ENCODE measurements around the gene CREB3L2.
"Not testable (repeated sequence)": the region's sequence is repeated elsewhere in the genome, so short reads cannot be mapped to it uniquely, and the experiment has no call there.

The CREB3L2 gene

DNA sequence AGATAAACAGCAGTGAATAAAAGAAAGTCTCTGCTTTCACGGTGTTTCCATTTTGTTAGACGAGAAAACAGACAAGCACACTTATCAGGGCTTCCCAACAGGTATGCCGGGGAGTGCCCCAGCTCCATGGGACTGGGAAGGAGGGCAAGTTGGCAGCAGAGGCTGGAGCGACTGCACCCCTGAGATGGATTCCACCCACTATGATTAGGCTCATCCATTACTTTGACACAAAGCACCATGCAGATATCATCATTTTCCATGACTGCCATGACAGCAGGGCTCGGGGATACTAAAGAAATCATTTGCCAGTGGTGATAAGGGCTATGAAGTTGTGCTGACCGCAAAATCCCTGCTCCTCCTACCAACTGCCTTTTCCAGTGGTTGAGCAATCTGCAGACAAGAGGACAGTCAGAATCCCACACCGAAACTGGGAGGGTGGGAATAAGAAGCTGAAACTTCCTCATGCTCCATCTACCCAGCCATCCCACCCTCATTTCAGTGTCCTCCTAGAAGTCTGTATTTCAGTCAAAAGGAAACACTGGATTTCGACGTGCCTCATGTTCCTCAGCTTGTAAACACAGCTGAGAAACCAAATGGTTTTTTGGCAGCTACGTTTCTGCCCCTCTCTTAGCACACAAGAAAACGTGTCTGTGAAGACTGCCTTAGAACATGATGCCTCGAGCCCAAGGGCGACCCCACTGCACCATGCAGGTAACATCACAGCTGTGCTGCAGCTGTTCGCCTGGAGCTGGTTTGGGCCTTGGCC, 15.5 kb downstream of the CREB3L2 start:
- DNase-seq = no peak

DNA sequence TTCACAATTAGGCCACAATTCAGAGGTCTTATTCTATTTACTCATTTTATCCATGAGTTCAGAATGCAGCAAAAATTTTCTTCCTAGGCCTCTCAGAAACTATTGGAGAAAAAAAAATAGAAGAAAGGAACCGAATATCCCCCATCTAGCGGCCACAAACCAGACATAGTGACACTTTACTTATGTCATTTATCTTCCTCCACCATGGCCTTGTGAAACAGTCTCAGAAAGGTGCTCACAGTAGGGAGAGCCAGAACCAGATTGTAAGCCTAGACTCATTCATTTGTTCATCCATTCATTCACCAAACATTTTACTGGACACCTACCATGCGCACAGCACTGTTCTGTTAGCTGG, 16.0 kb downstream of the CREB3L2 start:
- no peak for DNase-seq

DNA sequence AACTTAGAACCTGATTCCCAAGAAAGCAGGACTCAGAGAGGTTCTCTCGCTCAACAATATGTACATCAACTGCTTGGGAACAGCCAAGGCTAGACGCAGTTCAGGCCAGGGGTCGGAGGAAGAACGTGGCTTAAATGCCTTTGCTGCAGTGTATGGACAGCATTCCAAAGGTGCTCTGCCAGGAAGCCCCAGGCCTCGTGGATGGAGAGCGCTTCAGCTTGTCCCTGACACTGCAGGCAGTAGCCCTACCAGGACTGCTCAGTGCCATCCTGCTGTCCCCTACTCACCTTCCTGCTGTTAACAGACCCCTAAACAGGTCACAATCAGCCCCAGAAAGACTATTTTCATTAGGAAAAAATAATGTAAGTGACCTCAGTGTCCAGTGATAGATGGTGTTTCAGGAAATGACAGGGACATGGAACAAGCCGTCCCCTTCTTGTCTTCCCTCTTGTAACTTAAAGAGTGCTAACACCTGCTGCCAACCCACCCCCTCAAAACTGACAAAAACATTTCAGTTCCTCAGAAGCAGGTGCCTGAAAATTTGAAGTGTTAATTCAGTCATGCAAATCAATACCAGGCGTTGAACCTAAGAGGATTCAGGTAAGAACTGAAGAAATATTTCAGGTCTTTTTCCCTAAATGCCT, 16.5 kb downstream of the CREB3L2 start:
- DNase-seq = no peak

DNA sequence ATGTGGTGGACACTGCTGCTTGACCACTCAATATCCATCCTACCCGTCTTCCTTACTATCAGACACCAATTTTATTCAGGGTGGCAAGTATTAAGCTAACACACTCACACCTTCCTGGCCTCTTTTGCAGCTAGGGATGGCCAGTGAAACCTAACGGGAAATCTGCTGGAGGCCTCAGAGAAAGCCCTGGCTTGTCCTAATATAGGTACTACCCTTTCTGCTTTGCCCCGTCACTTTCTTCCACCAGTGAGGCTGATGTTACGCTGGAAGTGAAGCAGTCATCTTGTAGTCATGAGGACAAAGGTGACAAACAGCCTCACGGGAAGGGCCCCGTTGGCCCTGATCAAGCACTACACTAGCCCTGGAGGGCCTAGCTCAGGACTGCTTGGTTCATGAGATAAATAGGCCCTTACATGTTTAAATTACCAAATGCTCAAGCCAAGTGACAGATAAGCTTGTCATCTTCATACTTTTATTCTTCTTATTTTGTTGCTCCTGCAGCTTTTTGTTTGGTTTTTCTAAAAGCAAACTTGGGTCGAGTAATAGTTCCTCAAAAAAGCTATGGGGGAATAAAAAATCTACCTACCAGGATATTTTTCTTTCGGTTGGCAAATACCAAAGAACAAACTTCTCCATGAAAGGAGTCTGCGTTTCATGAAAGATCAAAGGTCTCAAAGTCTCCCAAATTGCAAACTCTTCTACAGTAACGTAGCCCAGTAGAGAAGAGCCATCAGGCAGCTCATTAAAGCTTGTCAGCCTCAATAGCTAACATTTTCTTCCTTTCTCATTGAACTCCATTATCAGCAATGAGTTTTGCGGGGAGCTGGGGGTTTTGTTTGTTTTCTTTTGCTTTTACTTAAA, 17.5 kb downstream of the CREB3L2 start:
- DNase-seq = no peak

DNA sequence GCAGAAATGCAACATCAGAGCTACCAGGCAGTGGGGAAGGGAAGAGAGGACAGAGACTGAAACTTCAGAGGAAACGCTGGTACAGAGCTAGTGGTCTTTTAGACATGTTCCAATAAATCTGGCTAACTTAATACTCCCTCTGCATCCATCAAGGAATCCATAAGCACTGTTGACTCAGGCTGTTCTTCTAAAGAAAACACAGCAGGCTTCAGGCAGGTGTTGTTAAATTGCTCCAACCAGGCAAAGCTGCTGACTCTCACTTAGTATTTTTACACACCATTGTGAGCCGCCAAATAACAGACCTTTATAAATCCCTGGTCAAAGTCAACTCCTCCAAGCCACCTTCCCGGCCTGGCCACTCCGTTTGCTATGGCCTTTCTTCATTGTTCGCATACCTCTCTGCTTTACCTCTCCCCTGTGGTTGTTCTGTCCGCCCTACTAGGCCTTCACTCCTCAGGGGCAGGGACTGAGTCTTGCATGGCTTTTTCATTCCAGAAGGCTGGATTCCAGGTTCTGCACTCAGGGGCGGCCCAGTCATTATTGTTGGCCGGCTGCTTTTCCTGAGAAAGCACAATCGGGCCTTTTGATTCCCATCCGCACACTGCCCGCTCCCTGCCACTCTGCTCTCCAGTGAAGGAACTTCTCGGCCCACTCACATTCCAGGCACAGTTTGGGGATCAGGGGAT, 18.4 kb downstream of the CREB3L2 start:
- DNase-seq = no peak

DNA sequence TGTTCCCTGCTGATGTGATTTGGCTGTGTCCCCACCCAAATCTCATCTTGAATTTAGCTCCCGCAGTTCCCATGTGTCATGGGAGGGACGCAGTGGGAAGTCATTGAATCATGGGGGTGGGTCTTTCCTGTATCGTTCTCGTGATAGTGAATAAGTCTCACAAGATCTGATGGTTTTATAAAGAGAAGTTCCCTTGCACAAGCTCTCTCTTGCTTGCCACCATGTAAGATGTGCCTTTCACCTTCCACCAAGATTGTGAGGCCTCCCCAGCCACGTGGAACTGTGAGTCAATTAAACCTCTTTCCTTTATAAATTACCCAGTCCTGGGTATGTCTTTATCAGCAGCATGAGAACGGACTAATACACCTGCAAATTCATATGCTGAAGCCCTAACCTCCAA, 19.5 kb downstream of the CREB3L2 start:
- DNase-seq = not testable (repeated sequence)

DNA sequence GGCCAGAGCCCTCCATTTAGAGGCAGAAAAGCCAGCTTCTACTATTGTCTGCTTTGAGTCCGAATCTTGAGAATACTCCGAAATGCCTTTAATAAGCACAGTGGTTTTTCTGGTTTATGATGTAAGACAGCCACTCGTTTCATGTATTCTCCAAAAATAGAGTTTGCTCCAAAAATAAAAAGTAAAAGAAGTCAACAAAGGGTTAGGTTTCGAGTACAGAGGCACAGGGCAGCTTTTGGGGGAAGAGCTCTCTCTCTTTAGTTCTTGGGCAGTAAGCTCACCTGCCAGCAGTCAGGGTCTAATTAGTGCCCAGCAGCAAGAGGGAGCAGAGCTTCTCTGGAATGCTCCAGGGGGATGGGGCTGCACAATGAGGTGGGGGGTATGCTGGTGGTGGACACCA, 20.2 kb downstream of the CREB3L2 start:
- no peak for DNase-seq

DNA sequence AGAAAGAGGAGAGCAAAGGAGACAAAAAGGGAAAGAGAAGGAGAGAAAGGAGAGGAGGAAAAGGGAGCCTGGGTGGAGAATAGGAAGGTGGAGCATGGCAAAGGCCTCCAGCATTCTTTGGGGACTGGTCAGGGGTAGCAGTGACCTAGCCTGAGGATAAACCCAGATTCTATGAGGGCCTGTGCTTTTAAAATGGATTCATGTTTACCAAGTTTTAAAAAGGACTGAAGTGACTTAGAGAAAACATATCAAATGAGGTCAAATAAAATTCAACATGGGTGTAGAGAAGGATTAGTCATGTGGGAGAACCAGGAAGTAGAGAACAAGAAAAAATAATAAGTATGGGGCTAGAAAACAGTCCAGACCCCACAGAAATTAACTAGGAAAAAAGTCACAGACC, 20.7 kb downstream of the CREB3L2 start:
- DNase-seq = no peak

DNA sequence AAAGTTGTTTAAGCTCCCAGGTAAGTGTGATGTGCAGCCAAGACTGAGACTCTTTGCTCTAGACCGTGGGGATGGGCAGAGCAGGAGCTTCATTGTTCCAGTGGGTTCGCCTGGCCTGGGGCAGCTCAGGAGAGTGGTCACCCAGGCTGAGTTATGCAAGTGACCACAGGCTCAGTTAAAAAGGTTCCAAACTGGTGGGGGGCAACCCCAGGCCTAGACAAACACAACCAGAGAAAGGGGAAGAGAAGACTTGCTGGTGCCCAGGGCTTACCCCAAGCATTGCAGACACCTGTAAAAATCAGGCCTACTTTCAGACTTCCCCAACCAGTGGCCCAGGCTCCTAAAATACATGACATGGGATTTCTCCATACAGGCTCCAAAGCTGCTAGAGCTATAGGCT, 21.6 kb downstream of the CREB3L2 start:
- no peak for DNase-seq

DNA sequence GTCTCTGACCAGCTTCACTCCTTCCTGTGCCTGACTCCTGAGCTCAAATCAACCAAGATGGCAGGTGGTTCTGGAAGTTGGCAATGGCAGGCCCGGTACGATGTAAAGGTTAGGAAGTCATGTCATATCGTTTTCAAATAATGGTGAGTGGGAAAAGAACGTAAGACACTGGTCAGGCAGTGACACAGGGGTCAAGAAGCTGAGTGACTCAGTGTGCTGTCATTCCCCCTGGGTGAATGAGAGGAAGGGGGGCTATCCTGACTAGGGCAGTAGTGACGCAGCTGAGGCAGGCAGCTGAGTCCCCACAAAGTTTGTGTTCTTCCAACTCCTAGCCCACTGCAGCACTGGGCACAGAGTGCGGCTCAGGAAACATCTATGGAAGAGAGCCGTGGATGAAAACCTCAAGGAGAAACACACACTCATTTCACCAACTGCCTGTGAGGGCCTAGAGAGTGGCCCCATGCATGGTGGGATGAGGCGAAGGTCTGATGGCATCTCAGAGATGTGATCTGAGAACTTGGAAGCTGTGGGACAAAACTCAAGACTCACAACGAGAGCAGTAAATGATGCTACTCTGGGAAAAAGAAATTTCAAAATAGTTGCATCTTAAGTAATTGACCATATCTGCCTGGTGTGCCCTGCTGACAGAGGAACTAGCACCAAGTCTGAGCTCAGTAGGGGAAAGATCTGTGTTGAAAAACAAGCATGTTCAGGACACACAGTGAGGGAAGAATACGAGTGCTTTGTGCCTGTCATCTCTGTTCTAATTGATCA, 23.2 kb downstream of the CREB3L2 start:
- DNase-seq = no peak

DNA sequence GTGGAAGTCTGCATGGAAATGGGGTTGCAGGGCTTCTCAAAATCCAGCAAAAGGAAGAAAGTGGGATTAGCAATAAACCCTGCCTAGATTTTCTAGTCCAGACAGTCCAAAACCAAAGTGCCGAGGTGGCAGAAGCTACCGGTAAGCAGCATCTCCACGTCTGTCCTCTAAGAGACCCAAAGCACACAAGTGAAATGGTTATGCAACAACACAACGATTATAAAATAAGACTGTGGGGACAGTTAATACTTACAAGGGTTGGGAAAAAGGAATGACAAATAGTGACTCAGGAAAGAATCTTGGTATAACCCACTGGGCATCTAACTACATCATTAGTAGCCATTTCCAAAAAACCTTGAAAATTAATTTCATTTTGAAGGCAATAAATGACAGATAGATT, 24.7 kb downstream of the CREB3L2 start:
- DNase-seq = no peak

DNA sequence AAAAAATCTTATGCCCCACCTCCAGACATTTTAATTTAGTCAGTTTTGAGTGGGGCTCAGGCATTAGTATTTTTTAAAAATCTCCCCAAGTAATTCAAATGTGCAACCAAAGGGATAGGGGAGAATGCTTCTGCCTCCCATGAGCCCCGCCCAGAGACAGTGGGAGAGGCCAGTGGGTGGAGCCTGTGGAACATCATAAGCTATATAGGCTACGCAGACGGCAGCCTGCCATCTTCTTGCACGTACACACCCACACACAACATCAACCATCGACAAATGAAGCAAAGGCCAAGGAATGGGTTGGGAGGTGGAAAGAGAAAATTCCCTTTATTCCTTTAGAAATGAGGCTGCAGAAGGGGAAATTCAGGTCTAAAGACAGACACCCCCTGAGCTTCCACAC, 25.2 kb downstream of the CREB3L2 start:
- no peak for DNase-seq

DNA sequence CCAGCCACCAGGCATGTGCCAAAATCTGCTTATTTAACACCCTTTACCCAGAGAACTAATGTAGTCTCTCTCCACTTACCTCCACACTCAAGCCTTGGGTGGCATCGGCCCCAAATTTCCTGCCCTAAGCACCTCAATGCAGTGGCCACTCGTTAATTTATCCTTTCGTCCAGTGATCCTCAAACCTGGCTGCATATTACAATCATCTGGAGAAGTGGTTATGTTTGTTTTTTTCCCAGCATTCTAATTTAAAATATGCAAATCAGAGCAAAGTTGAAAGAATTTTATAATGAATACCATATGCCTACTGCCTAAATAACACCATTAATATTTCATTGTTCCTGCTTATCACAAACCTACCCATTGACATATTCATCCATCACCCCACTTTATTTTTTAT, 25.7 kb downstream of the CREB3L2 start:
- DNase-seq = no peak

DNA sequence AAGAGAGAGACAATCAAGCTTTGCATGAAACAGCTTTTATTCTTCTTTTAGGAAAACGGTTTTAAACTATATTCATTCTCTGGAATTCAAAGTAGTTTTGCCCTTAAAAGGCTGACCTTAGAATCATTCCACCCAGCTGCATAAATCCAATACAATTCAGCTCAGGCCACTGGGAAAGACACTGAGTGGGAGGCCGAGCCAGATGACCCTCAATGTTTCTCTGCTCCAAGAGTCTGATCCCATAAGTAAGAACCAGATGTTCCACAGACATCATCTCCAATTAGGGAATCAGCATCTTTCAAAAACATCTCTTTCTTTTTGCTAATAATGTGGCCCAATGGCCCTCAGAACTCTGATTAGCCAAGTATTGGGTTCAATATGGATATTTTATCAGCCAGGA, 26.1 kb downstream of the CREB3L2 start:
- no peak for DNase-seq

DNA sequence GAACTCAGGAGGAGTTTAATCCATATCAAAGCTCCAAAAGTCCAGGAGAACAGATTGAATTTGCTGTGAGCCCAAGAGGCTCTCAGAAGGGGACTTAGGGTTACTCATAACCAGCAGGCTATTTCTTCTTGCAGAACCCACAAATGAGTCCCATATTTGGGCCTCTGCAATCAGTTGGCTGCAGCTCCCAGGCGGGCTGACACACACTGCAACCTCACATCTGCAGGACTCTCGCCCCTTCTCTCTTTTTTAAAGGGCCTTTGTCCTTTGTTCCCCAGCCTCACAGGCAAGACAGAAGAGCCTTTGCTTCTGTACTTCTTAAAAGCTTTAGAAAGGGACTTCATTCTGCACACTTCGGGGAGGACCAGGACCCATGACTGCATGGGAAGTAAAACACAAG, 26.7 kb downstream of the CREB3L2 start:
- DNase-seq = no peak

DNA sequence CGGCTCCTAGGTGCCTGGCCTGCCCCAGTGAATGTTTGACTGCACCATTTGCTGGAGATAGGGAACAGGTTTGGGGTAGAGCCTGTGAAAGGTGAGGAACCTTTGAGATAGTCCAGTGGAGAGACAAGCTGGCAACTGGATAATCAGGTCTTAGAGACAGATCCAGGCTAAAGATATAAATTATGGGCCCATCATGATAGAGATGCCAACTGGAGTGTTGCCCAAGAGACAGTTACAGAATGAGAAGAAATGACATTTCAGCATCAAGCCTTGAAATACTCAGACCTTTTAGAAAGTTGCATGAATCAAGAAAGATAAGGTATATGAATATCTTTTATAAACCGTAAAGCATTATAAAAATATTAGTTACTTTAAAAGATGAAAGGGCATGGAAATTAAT, 27.1 kb downstream of the CREB3L2 start:
- no peak for DNase-seq

DNA sequence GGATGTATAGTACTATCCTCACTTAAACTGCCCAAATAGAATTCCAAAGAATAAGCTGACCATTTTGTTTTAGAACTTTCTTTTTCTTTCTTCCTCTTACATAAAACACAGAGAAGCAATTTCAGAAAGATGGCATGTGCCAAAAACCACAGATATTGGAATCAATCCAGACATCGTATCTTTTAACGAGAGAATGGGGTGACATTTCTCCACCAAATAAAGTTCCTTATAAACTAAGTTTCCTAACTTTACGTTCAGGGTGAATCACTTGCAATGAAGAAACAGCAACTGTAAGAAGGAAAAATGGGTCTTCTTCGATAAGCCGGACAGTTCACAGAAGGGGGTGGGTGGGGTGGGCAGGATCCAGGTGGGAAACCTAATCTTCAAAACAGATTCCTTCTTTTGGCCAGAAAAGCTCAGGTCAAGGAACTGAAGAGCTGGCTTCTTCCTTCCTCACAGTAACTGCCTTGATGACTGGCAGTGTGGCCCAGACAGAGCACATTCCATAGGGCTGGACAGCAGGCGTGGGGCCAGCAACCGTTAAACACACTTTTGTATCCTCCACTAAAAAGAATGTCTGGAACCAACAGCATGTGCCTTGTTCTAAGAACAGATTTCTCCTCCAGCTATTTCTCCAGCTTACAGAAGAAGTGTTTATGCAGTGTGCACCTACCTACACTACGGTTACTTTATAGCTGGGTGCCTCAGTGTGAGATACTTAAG, 31.5 kb downstream of the CREB3L2 start:
- DNase-seq = no peak

DNA sequence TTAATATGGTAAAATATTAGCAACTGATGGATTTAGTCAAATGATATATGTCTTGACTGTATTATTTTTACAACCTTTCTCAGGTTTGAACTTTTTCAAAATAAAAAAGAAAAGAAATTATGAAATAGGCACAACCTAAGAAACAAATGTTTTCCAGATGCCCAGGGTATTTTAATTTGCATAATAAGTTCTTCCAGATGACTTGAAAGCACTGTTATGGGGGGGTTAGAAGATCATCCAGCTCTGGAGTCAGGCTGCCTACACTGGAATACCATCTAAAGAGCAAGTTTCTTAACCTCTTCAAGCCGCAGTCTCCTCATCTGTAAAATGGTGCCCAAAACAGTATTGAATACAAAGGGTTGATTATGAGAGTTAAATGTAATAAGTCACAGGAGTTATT, 32.1 kb downstream of the CREB3L2 start:
- no peak for DNase-seq

DNA sequence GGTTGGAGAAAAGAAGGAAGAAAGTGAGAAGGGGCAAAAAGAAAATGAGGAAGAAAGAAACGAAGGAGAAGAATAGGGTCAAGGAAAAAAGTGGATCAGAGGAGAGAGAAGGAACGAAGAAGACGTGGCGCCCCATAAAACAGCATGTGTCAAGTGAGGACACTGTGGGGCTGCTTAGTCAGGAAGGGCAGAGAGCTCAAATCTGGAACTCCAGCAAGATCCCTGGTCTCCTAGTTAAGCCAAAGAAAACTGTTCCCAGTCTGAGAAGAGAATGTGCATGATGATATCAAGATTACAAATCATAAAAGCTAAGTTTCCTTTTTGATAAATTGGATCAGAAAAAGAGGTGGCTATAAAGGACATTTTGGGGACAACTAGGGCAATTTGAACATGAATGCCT, 33.0 kb downstream of the CREB3L2 start:
- no peak for DNase-seq

DNA sequence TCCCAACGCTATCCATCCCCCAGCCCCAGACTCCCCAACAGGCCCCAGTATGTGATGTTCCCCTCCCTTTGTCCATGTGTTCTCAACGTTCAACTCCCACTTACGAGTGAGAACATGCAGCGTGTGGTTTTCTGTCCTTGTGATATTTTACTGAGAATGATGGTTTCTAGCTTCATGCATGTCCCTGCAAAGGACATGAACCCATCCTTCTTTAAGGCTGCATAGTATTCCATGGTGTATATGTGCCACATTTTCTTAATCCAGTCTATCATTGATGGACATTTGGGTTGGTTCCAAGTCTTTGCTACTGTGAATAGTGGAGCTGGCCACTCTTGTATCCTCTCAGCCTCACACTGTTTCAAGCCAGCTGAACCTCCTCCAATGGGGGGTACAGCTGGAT, 33.5 kb downstream of the CREB3L2 start:
- DNase-seq = not testable (repeated sequence)

DNA sequence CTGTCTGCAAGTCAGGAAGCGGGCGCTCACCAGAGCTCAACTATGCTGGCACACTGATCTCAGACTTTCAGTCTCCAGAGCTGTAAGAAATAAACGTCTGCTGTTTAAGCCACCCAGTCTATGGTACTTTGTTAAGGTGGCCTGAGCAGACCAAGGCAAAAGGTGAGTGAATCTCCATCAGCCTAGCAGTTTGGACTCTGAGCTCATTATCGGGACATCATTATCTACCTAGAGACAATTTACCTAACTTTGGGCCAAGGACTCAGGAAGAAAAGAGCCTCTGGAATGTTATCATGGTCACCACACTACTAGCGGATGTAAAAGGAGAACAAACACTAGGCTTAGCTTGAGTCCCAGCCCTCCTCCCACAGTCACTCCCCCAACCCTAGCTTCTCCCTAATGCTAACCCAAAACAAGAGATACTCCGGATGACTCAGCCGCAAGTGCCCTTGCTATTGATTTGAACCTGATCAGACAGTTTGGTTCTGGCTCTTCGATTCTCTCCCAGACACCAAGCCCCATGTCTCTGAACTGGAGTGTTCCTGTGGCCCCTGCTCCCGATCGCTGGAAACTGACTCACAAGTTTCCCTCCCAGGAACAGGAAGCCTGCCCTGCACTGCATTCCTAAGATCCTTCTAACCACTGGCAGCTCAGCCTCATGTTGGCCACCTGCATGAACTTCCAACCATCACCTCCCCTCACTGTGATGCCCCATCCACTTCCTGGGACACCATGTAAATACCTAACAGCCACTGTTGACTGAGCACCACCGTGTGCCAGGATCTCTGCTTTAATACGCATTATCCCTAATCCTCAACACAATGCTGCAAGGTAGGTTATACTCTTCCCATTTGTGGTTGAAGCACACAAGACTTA, 34.5 kb downstream of the CREB3L2 start:
- DNase-seq = no peak
